C4-2B (cell line): ENCODE results near the gene WHAMM.

Experiments used
- ZFX ChIP-seq: fragments of 450-650 bp; IDR thresholded peaks from 2 replicates; pipeline ENCODE4 v1.6.1; 2017
- TF ChIP-seq, protein P1 (sequence below): fragments of 450-650 bp; conservative IDR thresholded peaks from 2 replicates; pipeline ENCODE4 v1.5.1; 2017; ENCODE audit warnings: mild to moderate bottlenecking

- TF ChIP-seq, protein P1, sequence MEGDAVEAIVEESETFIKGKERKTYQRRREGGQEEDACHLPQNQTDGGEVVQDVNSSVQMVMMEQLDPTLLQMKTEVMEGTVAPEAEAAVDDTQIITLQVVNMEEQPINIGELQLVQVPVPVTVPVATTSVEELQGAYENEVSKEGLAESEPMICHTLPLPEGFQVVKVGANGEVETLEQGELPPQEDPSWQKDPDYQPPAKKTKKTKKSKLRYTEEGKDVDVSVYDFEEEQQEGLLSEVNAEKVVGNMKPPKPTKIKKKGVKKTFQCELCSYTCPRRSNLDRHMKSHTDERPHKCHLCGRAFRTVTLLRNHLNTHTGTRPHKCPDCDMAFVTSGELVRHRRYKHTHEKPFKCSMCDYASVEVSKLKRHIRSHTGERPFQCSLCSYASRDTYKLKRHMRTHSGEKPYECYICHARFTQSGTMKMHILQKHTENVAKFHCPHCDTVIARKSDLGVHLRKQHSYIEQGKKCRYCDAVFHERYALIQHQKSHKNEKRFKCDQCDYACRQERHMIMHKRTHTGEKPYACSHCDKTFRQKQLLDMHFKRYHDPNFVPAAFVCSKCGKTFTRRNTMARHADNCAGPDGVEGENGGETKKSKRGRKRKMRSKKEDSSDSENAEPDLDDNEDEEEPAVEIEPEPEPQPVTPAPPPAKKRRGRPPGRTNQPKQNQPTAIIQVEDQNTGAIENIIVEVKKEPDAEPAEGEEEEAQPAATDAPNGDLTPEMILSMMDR = peak; percentile 94
- no peak for TF ChIP-seq ZFX
These were observed 40.4 kb downstream of the WHAMM start for GRCh38 chr15:82849556-82850512.
